ENCODE data around the gene GADD45G.

GRCh38 chr9:89604729-89605464 is at the start of gene GADD45G:
- no peak for TF ChIP-seq CTCF (conservative IDR thresholded peaks at IDR 0.05; ENCODE audit: low read depth, low read length)
- TF ChIP-seq EZH2 (IDR thresholded peaks at IDR 0.05; ENCODE audit: borderline replicate concordance, low read depth, low read length, poor library complexity, severe bottlenecking): peak; percentile 45

Data from A673 (cell line).